M059J (cell line): ENCODE measurements around the gene ATG7. TPM values are rescaled to one million over a fixed set of nuclear protein-coding genes. Genes with fewer than 3 reads are reported as not detected.

ENCODE experiments used
- DNase-seq: peaks from one replicate; pipeline ENCODE4 v3.0.0-alpha.2; 2012; ENCODE audit warnings: low read depth
- total RNA-seq: library from RNA; depleted of rRNA; stranded (reverse); fragments of >200 nt; shearing (Covaris generic); gene quantifications from 2 replicates; pipeline ENCODE4 v1.2.3, GENCODE V29; 2014

ATG7 gene
- total RNA-seq, 1 experiment from 2014 or later: 68.7 TPM

DNA sequence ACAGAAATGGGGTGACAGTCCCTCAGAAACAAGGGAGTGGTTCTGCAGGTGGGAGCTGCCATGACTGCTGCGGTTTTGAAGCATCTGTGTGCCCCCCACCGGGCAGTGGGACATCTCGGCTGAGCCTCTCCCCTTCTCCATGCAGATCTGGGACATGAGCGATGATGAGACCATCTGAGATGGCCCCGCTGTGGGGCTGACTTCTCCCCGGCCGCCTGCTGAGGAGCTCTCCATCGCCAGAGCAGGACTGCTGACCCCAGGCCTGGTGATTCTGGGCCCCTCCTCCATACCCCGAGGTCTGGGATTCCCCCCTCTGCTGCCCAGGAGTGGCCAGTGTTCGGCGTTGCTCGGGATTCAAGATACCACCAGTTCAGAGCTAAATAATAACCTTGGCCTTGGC lies 282.5 kb downstream of the ATG7 start:
- no peak for DNase-seq

- DNase-seq: no peak
Measured at GRCh38 chr3:11555211-11555782, 283.1 kb downstream of the ATG7 start.

- DNase-seq: no peak
Measured at GRCh38 chr3:11555881-11556633, 283.9 kb downstream of the ATG7 start.

DNA sequence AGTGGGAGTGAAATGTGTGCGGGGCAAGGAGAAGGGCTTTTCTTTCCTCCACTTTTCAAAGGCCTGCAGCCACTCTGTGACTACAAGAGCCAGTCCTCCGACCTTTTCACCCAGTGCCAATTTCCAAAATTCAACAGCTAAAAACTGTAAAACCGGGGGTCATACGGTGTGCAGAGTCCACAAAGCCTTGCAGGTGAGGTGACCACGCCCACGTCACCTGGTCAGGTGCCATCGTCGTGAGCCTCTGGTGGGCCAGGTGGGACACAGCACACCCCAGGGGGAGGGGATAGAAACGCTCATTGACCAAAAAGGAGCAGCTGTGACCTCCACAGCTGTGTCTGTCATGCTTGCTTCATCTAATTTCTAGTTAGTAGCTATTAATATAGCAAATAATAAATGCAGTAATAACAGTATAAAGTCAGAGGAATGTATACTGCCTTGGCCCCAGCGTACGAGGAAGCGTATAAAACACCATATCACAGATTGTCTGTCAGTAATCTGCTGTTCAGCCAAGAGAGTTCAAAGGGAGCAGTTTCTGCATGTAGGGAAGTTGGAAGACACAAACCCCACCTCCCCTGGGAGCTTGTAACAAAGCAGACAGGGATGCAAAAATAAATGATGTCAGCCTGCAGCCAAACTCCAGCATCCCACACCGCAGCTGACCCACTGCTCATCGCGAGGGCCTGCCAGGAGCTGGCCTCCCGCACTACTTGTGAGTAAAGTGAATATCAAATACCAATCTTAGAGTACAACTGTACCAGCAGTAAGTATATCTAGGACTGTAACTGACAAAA lies 284.9 kb downstream of the ATG7 start:
- no peak for DNase-seq

DNA sequence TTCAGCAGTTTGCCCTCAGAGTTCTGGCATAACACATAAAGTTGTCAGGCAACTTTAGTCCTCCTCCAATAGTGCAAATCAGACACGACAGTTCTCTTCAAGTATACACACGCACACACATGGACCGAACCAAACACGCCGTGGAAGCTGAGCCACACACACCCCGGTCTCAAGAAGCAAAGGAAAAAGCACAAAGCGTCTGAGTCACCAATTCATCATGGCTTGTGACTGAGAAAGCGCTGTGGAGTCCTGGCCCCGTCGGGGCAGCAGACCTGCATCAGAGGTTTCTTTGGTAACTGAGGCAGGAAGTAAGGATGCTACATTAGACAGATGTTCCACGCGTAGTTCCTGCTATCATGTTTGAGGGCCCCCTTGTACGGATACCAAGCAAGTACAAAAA lies 285.8 kb downstream of the ATG7 start:
- DNase-seq: peak; percentile 35

- no peak for DNase-seq
Measured at GRCh38 chr3:11558411-11558903, 286.3 kb downstream of the ATG7 start.

- no peak for DNase-seq
Measured at GRCh38 chr3:11558918-11559815, 287.0 kb downstream of the ATG7 start.

- DNase-seq: no peak
Measured at GRCh38 chr3:11559816-11560633, 287.8 kb downstream of the ATG7 start.

GRCh38 chr3:11560746-11561145 lies 288.5 kb downstream of the ATG7 start:
- DNase-seq: no peak

DNA sequence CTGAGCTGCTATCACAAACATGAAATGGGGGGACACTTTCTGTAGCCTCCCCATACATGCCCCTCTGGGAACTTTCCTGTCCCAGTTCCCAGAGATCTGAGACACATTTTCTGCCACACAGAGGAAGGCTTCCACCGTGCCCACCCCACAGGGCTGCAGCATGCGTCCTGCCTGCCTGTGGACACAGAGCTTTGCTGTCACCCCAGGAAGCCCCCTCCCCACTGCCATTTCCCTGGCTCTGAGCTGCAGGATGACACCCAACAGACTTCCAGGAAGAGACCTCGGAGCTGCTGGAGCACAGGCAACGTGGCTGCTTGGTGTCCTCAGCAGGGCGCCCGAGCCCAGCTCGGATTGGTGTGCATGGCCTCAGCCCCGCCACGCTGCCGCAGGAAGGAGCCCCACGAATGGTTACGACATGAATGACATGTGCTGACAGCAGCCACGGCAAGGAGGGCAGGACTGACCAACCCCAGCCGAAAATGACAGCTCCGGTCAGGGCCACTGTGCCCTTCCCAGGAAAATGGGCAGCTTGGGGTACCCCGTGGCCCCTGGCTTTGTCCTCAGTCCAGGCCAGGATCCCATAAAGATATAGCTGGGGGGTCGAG lies 290.2 kb downstream of the ATG7 start:
- no peak for DNase-seq

DNA sequence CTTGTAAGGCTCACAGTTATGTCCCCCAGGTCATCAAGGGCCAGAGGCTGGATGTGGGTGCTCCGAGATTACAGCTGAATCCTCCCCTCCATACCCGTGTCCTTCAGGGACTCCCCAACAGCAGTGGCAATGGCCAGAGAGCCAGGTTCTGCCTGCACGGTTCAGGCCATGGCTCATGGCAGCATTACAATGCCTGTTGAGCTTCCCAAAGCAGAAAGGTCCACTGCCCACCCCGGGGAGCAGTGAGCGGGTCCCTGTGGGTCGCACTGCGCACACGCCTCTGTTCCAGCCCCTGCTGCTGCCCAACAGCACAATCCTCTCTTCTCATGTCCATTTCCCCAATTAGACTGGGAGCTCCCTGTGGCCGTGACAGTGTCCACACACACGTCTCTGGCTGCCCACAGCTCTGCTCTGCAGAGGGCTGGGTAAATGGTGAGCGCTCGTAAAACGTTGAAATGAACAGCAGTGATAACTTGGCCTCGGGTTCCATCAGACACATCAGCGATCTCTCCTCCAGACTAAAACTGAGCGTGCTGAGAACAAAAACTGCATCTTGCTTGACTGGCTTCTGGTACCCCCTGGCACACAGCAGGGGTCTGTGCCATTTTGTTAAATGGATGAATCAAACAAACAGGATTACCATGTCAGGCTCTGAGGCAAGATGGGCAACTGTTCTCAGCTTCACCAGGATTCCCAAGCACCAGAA lies 291.1 kb downstream of the ATG7 start:
- DNase-seq: no peak

DNA sequence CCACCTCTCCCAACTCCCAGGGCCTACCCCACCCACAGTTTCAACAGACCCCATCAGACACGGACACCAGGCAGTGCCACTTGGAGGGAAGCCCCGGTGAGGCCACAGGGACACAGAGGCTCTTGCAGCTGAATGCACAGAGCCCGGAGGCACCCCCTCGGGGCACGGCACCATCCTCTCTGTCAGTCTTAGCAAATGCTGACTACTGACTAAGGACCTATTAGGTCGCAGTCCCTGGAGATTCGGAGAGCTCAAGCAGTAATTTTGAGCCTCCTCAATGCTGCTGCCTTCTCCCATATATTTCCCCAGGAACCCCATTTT lies 291.6 kb downstream of the ATG7 start:
- DNase-seq: no peak

GRCh38 chr3:11564577-11565001 lies 292.4 kb downstream of the ATG7 start:
- no peak for DNase-seq

- DNase-seq: no peak
Measured at GRCh38 chr3:11565072-11565471, 292.9 kb downstream of the ATG7 start.

DNA sequence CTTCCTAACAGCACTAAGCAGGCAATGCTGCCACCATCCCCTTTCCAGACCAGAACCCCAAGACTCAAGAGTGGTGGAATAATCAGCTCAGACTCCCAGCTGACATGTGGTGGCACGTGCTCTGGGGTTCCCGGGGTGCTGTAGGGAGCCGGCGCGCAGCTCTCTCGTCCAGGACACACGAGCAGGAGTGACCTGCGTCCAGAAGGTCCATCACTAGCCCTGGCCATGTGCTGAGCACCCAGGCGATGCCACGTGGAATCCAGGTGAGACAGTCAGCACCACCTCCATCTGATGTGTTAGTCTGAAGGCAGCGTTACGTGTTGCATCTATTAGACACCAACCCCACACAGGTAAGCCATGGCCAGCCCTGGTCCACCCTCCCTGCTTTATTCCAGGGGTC lies 293.3 kb downstream of the ATG7 start:
- DNase-seq: no peak

GRCh38 chr3:11565932-11566331 lies 293.7 kb downstream of the ATG7 start:
- DNase-seq: no peak

- no peak for DNase-seq
Measured at GRCh38 chr3:11566478-11566877, 294.3 kb downstream of the ATG7 start.

DNA sequence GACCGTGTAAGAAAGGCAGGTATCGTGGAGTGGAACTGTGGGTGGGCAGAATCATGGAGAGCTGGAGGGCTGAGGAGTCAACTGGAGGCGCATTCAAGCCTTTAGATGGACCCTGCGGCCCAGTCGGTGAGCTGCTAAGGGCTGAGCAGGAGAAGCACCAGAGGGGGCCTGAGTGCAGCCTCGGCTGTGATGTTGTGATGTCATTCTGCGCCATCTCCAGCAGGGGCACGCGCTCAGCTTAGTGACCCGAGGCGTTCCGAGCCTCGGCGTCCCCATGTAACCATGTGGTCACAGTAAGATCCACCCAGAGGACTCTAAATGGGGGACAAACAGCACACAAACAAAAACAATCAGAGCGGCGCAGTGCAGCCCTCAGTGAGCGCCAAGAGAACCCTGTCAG lies 294.7 kb downstream of the ATG7 start:
- DNase-seq: no peak

- peak; percentile 93 for DNase-seq
Measured at GRCh38 chr3:11567516-11568467, 295.6 kb downstream of the ATG7 start.
